Osteoblast (primary cell): ENCODE measurements around the gene MRPS26. TPM values are rescaled to one million over a fixed set of nuclear protein-coding genes. Genes with fewer than 3 reads are reported as not detected.
A peak's percentile ranks its signal among the peaks of the same experiment; 100 is the strongest.
"Not testable (repeated sequence)": the region's sequence is repeated elsewhere in the genome, so short reads cannot be mapped to it uniquely, and the experiment has no call there.

Source experiments
- DNase-seq: peaks from one replicate; pipeline ENCODE4 v3.0.0; 2011; ENCODE audit warnings: low spot score, mixed read lengths; ENCODE audit not compliant: insufficient read length; ENCODE audit errors: missing footprints
- H2AFZ ChIP-seq: 2 replicates; pipeline ENCODE4 v1.6.0; 2011; ENCODE audit warnings: mild to moderate bottlenecking, low read length
- H3K27ac ChIP-seq: 2 replicates; pipeline ENCODE4 v1.5.1; 2011; ENCODE audit warnings: mild to moderate bottlenecking, low read depth, low read length, moderate library complexity
- H3K27me3 ChIP-seq: 2 replicates; pipeline ENCODE4 v1.6.0; 2012; ENCODE audit warnings: mild to moderate bottlenecking, control low read depth, inconsistent platforms, low read length, moderate library complexity; ENCODE audit not compliant: insufficient read depth
- H3K36me3 ChIP-seq: 2 replicates; pipeline ENCODE4 v1.5.1; 2011; ENCODE audit warnings: mild to moderate bottlenecking, low read length, control low read depth, moderate library complexity; ENCODE audit not compliant: insufficient read depth
- H3K4me1 ChIP-seq: 2 replicates; pipeline ENCODE4 v1.5.1; 2011; ENCODE audit warnings: mild to moderate bottlenecking, low read length, control low read depth, moderate library complexity; ENCODE audit not compliant: insufficient read depth
- H3K4me2 ChIP-seq: 2 replicates; pipeline ENCODE4 v1.6.0; 2011; ENCODE audit warnings: mild to moderate bottlenecking, low read length; ENCODE audit not compliant: insufficient read depth
- H3K4me3 ChIP-seq: fragments of 200-600 bp; sonication (generic); 3 replicates; pipeline ENCODE4 v1.5.1; 2012; ENCODE audit warnings: mild to moderate bottlenecking, low read length, inconsistent platforms; ENCODE audit not compliant: insufficient read depth
- H3K79me2 ChIP-seq: 2 replicates; pipeline ENCODE4 v1.6.0; 2012; ENCODE audit warnings: mild to moderate bottlenecking, low read length, control low read depth, inconsistent platforms; ENCODE audit not compliant: insufficient read depth
- H3K9me3 ChIP-seq: 2 replicates; pipeline ENCODE4 v1.5.1; 2011; ENCODE audit warnings: low read depth, low read length, control low read depth
- H4K20me1 ChIP-seq: 2 replicates; pipeline ENCODE4 v1.6.0; 2012; ENCODE audit warnings: mild to moderate bottlenecking, low read length, control low read depth; ENCODE audit not compliant: insufficient read depth
- CTCF ChIP-seq: IDR thresholded peaks from 2 replicates; pipeline ENCODE4 v1.5.1; 2011; ENCODE audit warnings: mild to moderate bottlenecking, low read depth, low read length, moderate library complexity; ENCODE audit errors: extremely low read depth
- total RNA-seq: library from RNA; depleted of rRNA; stranded (reverse); fragments of >200 nt; gene quantifications from 2 replicates; pipeline ENCODE4 v1.2.3, GENCODE V29; 2012

Gene MRPS26
- total RNA-seq, 1 donor = 21.0 TPM

- H3K27ac ChIP-seq = no peak overlapping the region
- no peaks in the 10 kb centered on the region for H3K27me3 ChIP-seq
- no peaks in the 10 kb centered on the region for H3K9me3 ChIP-seq
- no peaks in the 10 kb centered on the region for H3K79me2 ChIP-seq
- H4K20me1 ChIP-seq = no peaks in the 10 kb centered on the region
- H3K4me3 ChIP-seq = no peak overlapping the region
- H3K36me3 ChIP-seq = no peaks in the 10 kb centered on the region
- no peak for TF ChIP-seq CTCF
- no peak overlapping the region for H2AFZ ChIP-seq
- H3K4me1 ChIP-seq = no peaks in the 10 kb centered on the region
- H3K4me2 ChIP-seq = no peak overlapping the region
- no peak for DNase-seq
Observed at GRCh38 chr20:3059489-3059888, 13.6 kb downstream of the MRPS26 start.

GRCh38 chr20:3064119-3064518, 18.3 kb downstream of the MRPS26 start:
- H3K79me2 ChIP-seq, H3K36me3 ChIP-seq, H3K4me2 ChIP-seq, H2AFZ ChIP-seq, H3K4me3 ChIP-seq, H3K9me3 ChIP-seq, H3K27me3 ChIP-seq, H4K20me1 ChIP-seq, H3K27ac ChIP-seq, DNase-seq: not testable (repeated sequence)
- peaks cover 12% of the 10 kb centered on the region for H3K4me1 ChIP-seq

GRCh38 chr20:3067139-3068014, 21.5 kb downstream of the MRPS26 start:
- Histone ChIP-seq H2AFZ (no peak overlapping the region), H3K4me2 (peak overlapping the region; percentile 16), H3K4me1 (peaks cover 12% of the 10 kb centered on the region), H3K9me3 (no peaks in the 10 kb centered on the region), H3K36me3 (no peaks in the 10 kb centered on the region), H3K4me3 (no peak overlapping the region), H3K27me3 (peaks cover 14% of the 10 kb centered on the region), H4K20me1 (no peaks in the 10 kb centered on the region), H3K79me2 (no peaks in the 10 kb centered on the region), H3K27ac (peak overlapping the region; percentile 19)
- DNase-seq = no peak
- TF ChIP-seq CTCF = no peak

GRCh38 chr20:3068075-3068474, 22.2 kb downstream of the MRPS26 start:
- Histone ChIP-seq H3K27me3 (peaks cover 20% of the 10 kb centered on the region), H3K9me3 (no peaks in the 10 kb centered on the region), H2AFZ (no peak overlapping the region), H3K79me2 (no peaks in the 10 kb centered on the region), H4K20me1 (no peaks in the 10 kb centered on the region), H3K4me2 (no peak overlapping the region), H3K36me3 (no peaks in the 10 kb centered on the region), H3K4me3 (no peak overlapping the region), H3K4me1 (peaks cover 12% of the 10 kb centered on the region), H3K27ac (no peak overlapping the region)
- DNase-seq = no peak
- TF ChIP-seq CTCF = no peak
